Osteoblast (primary cell): ENCODE results near the gene BTBD2. TPM values are rescaled to one million over a fixed set of nuclear protein-coding genes. Genes with fewer than 3 reads are reported as not detected.
A peak's percentile ranks its signal among the peaks of the same experiment; 100 is the strongest.

Experiments
- DNase-seq: peaks from one replicate; pipeline ENCODE4 v3.0.0; 2011; ENCODE audit warnings: low spot score, mixed read lengths; ENCODE audit not compliant: insufficient read length; ENCODE audit errors: missing footprints
- H2AFZ ChIP-seq: 2 replicates; pipeline ENCODE4 v1.6.0; 2011; ENCODE audit warnings: mild to moderate bottlenecking, low read length
- H3K27ac ChIP-seq: 2 replicates; pipeline ENCODE4 v1.5.1; 2011; ENCODE audit warnings: mild to moderate bottlenecking, low read depth, low read length, moderate library complexity
- H3K27me3 ChIP-seq: 2 replicates; pipeline ENCODE4 v1.6.0; 2012; ENCODE audit warnings: mild to moderate bottlenecking, control low read depth, inconsistent platforms, low read length, moderate library complexity; ENCODE audit not compliant: insufficient read depth
- H3K36me3 ChIP-seq: 2 replicates; pipeline ENCODE4 v1.5.1; 2011; ENCODE audit warnings: mild to moderate bottlenecking, low read length, control low read depth, moderate library complexity; ENCODE audit not compliant: insufficient read depth
- H3K4me1 ChIP-seq: 2 replicates; pipeline ENCODE4 v1.5.1; 2011; ENCODE audit warnings: mild to moderate bottlenecking, low read length, control low read depth, moderate library complexity; ENCODE audit not compliant: insufficient read depth
- H3K4me2 ChIP-seq: 2 replicates; pipeline ENCODE4 v1.6.0; 2011; ENCODE audit warnings: mild to moderate bottlenecking, low read length; ENCODE audit not compliant: insufficient read depth
- H3K4me3 ChIP-seq: fragments of 200-600 bp; sonication (generic); 3 replicates; pipeline ENCODE4 v1.5.1; 2012; ENCODE audit warnings: mild to moderate bottlenecking, low read length, inconsistent platforms; ENCODE audit not compliant: insufficient read depth
- H3K79me2 ChIP-seq: 2 replicates; pipeline ENCODE4 v1.6.0; 2012; ENCODE audit warnings: mild to moderate bottlenecking, low read length, control low read depth, inconsistent platforms; ENCODE audit not compliant: insufficient read depth
- H3K9me3 ChIP-seq: 2 replicates; pipeline ENCODE4 v1.5.1; 2011; ENCODE audit warnings: low read depth, low read length, control low read depth
- H4K20me1 ChIP-seq: 2 replicates; pipeline ENCODE4 v1.6.0; 2012; ENCODE audit warnings: mild to moderate bottlenecking, low read length, control low read depth; ENCODE audit not compliant: insufficient read depth
- total RNA-seq: library from RNA; depleted of rRNA; stranded (reverse); fragments of >200 nt; gene quantifications from 2 replicates; pipeline ENCODE4 v1.2.3, GENCODE V29; 2012
- TF ChIP-seq, protein P1 (sequence below): IDR thresholded peaks from 2 replicates; pipeline ENCODE4 v1.5.1; 2011; ENCODE audit warnings: mild to moderate bottlenecking, low read depth, low read length, moderate library complexity; ENCODE audit errors: extremely low read depth

BTBD2 gene
- total RNA-seq, 1 donor, result 57.5 TPM

DNA sequence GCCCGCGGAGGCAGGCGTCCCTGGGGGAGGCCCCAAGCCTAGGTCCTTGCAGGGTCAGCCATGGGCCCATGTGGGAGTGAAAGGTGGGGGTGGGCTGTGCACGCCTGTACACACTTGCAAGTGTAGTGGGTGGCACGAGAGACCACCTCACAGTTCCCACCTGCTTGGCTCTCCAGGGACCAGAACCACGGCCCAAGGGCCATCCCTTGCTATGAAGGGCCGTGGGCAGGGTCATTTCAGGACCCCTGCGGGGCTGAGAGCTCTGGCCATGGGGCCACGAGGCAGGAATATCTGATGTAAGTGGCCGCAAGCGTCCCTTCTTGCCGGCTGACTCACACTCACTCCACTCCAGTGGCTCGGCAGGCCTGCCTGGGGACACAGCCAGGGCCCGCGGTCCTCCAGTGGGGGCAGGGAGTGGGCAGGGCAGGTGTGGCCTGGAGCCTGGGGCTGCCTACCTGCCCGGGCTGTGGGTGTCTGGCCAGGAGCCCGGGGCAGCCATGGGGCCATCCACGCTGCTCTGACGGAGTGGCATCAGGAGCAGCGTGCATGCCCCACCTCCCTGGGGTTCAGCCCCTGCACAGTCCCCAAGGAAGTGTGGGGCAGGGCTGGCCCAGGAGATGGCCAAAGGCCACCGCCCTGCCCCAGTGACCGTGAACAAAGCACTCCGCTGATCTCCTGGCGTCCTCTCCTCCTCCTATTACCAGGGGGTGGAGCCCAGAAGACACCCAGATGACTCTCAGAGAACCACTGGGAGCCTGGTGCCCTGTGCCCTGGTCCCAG lies 44.1 kb upstream of the BTBD2 start:
- H2AFZ ChIP-seq, result peak overlapping the region; percentile 90
- H3K36me3 ChIP-seq, result no peaks in the 10 kb centered on the region
- peak; percentile 94 for DNase-seq
- H3K9me3 ChIP-seq, result no peaks in the 10 kb centered on the region
- no peaks in the 10 kb centered on the region for H3K79me2 ChIP-seq
- H3K4me1 ChIP-seq, result peaks cover 34% of the 10 kb centered on the region
- peak overlapping the region; percentile 96 for H3K27ac ChIP-seq
- peak overlapping the region; percentile 35 for H3K4me3 ChIP-seq
- no peaks in the 10 kb centered on the region for H3K27me3 ChIP-seq
- TF ChIP-seq, protein P1, sequence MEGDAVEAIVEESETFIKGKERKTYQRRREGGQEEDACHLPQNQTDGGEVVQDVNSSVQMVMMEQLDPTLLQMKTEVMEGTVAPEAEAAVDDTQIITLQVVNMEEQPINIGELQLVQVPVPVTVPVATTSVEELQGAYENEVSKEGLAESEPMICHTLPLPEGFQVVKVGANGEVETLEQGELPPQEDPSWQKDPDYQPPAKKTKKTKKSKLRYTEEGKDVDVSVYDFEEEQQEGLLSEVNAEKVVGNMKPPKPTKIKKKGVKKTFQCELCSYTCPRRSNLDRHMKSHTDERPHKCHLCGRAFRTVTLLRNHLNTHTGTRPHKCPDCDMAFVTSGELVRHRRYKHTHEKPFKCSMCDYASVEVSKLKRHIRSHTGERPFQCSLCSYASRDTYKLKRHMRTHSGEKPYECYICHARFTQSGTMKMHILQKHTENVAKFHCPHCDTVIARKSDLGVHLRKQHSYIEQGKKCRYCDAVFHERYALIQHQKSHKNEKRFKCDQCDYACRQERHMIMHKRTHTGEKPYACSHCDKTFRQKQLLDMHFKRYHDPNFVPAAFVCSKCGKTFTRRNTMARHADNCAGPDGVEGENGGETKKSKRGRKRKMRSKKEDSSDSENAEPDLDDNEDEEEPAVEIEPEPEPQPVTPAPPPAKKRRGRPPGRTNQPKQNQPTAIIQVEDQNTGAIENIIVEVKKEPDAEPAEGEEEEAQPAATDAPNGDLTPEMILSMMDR, result no peak
- no peaks in the 10 kb centered on the region for H4K20me1 ChIP-seq
- peak overlapping the region; percentile 93 for H3K4me2 ChIP-seq

DNA sequence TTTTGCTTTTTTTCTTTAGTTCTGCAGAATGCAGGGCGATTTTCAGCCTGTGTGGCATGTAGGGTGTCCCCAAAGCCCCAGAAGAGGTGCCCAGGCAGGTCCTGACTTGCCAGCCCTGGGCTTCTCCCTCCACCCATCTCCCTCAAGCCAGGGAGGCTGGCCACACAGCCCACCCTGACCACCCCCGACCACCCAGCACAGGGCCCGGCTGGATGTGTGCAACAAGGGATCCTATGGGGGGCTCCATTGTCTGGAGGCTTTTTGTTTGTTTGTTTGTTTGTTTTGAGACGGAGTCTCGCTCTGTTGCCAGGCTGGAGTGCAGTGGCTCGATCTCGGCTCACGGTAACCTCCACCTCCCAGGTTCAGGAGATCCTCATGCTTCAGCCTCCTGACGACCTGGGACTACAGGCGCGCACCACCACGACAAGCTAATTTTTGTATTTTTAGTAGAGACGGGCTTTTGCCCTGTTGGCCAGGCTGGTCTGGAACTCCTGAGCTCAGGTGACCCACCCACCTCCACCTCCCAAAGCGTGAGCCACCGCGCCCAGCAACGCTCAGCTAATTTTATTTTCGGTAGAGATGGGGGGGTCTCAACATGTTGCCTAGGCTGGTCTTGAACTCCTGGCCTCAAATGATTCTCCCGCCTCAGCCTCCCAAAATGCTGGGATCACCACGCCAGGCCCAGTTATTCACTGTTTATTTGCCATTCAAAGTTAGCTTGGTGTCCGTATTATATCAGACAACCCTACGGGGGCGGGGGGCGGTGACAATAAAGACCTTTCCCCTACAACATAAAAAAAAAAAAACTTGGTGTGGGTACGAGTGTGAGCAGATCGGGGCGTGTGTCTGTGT lies 43.3 kb upstream of the BTBD2 start:
- DNase-seq, result peak; percentile 52
- Histone ChIP-seq H3K36me3 (no peaks in the 10 kb centered on the region), H3K79me2 (no peaks in the 10 kb centered on the region), H2AFZ (no peak overlapping the region), H3K4me3 (no peak overlapping the region), H3K9me3 (no peaks in the 10 kb centered on the region), H4K20me1 (no peaks in the 10 kb centered on the region), H3K27ac (peak overlapping the region; percentile 96), H3K27me3 (no peaks in the 10 kb centered on the region), H3K4me1 (peaks cover 34% of the 10 kb centered on the region), H3K4me2 (no peak overlapping the region)
- TF ChIP-seq, protein P1, result no peak

DNA sequence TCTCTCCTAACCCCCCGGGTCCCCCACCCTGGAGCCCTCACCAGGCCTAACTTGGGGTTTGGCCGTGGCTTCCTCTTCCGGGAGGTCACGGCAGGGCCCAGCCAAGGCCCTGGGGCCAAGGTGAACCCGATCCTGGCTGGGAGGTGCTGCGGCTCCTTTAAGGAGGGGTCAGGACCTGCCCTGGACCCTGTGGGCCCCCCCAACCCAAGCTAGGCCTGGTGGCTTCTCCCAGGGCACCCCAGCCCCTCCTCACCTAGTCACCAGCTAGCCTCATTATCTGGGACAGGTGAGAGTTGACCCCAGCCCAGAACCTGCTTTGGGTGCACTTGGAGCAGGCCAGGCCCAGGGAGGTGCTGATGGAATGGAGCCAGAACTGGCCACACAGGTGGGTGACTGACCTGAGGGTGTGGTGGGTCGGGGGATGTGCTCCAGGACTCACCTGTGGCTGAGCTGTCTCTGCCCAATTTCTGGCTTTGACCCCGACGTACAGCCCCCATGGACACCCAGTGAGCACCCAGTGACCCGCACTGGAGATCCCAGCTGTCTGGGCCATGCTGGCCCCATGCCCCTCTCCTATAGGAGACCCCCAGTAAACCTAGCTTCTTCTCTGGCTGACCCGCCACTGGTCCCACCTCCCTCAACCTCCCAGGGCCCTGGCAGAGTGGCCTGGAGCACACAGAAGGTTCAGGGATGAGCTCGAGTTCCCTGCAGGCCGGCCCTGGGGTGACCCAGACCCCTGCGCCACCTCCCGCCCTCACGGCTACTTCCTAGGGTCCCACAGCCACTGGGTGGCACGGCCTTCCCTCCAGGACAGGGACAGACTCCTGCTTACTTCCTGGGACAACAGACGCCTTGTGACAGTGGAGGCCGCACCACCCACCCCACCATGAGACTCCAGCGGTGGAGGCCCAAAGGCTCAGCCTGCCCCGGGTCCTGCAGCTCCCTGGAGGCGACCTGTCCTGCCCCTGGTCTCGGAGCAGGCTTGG lies 42.3 kb upstream of the BTBD2 start:
- TF ChIP-seq, protein P1, result no peak
- no peaks in the 10 kb centered on the region for H3K9me3 ChIP-seq
- no peaks in the 10 kb centered on the region for H3K27me3 ChIP-seq
- H3K4me3 ChIP-seq, result no peak overlapping the region
- no peak overlapping the region for H3K4me2 ChIP-seq
- H3K79me2 ChIP-seq, result no peaks in the 10 kb centered on the region
- H2AFZ ChIP-seq, result no peak overlapping the region
- no peak overlapping the region for H3K27ac ChIP-seq
- H3K36me3 ChIP-seq, result no peaks in the 10 kb centered on the region
- peaks cover 34% of the 10 kb centered on the region for H3K4me1 ChIP-seq
- H4K20me1 ChIP-seq, result no peaks in the 10 kb centered on the region
- DNase-seq, result peak; percentile 58
